ACHN (cell line): ENCODE measurements around the gene ZSWIM4.
"Not testable (repeated sequence)": the region's sequence is repeated elsewhere in the genome, so short reads cannot be mapped to it uniquely, and the experiment has no call there.

Experiments used
- DNase-seq: peaks from one replicate; pipeline ENCODE4 v3.0.0-alpha.2; 2015
- in situ Hi-C: cut with HindIII; loops from 2 replicates; pipeline ENCODE4 v1.10.0; 2017; ENCODE audit warnings: low sequenced_read_pairs, low pct_ligation_motif_present, low pct_unique_long_range_greater_than_20kb

The ZSWIM4 gene

DNA sequence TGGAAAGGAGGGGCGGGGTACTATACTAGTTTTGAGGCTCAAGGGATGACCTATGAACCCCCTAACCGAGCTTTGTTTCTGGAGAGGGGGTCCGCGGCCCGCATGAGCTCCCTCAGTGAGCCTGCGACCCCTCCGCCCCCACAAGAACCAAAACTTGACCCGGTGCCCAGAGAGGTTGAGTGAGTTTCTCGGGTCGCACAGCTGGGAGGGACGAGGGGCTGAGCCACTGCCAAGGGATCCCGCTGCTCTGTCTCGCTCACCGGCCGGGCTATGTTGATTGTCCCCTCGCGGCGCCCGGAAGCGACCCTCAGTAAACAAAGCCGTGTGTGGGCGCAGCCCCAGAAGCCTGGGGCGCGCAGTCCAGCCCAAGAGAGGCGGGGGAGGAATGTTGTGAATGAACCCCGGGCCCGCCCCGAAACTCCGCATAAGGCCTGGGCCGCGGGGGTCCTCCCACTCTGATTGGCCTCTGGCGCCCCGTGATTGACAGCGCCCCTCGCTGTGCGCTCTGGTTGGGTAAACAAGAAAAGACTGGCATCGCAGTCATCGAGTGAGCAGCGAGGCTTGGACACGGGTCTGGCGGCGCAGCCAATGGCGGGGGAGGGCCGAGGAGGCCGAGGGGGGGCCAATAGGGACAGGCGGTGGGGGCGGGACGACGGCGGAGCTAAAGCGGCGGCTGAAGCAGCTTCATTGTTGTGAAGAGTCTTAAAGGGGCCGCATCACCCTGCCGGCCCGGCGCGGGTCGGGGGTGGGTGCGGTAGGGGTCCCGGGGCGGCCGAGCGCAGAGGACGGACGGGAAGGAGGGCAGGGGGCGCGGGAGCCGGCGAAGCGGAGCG lies at the start of gene ZSWIM4:
Gene ZSWIM4 (plus strand): TSS at position 687 of the 833 bp plus-strand sequence. CDS start 206 bp downstream, outside the sequence.
- in situ Hi-C loops = no loop called here
- peak; percentile 98 for DNase-seq

DNA sequence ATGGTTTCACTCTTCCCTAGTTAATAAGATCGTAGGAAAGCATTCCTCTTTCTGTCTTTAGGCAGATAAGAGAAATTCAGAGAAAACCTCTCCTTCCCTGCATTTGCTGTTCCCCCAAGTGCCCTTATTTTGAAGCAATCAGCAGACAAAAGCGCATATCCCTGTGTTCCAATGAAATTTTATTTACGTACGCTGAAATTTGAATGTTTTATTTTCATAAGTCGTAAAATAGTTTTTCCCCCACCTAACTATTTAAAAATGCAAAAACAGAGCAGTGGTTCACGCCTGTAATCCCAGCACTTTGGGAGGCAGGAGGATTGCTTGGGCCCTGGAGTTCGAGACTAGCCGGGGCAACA lies 48.2 kb upstream of the ZSWIM4 start:
- in situ Hi-C loops = no loop called here
- no peak for DNase-seq

DNA sequence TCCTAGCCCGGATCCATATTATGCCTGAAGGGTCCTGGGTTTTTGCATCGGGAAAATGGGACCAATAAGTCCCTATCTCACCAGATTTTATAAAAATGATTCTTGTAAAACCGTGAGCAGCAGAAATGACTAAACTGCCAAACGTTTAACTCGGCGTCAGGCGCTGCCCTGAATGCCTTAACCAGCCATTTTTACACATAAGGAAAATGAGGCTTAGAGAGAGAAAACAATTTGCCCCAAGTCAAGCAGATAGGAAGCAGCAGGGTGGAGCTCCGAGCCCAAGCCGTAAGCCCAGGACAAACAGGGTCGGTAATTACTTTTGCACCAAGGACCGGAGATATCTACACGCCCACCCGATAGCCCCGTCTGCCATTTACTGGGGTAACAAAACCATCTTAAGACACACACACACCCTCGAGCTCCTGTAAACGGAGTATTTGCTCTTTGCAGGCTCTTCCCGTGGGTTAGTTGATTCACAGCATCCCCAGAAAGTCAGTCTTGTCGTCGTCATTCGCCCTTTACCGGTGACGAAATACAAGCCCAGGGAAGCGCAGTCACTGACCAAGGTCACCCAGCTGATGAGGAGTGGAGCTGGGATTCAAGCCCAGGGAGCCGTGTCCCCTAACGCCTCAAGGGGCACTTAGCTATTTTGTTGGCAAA lies 46.9 kb upstream of the ZSWIM4 start:
- DNase-seq = peak; percentile 35

DNA sequence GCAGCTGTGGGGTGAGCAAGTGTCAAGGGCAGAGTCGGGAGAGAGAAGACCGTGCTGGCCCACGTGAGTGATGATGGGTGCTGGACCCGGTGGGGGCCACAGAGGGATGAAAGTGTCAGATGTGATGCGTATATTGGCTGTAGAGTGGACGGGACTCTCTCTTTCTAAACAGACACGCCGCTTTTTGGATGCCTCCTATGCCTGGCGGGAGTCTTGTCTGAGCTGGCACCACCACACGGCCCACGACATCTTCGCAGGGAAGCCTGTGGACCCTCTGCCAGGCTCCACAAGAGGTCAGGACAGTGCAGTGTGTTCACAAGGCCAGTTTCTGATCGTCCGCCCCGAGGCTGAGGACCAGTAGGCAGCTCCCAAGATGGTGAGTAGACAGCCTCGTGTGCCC lies 43.8 kb upstream of the ZSWIM4 start:
- in situ Hi-C loops = no loop called here
- no peak for DNase-seq

More for the DNA sequence above, 46.9 kb upstream of the ZSWIM4 start:
- in situ Hi-C loops = no loop called here

DNA sequence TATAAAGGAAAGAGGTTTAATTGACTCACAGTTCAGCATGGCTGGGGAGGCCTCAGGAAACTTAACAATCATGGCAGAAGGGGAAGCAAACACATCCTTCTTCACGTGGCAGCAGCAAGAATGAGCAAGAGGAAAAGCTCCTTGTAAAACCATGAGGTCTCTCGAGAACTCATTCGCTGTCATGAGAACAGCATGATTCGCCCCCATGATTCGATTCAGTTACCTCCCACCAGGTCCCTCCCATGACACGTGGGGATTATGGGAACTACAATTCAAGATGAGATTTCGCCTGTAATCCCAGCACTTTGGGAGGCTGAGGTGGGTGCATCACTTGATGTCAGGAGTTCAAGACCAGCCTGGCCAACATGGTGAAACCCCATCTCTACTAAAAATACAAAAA lies 41.6 kb upstream of the ZSWIM4 start:
- DNase-seq, in situ Hi-C loops: not testable (repeated sequence)

DNA sequence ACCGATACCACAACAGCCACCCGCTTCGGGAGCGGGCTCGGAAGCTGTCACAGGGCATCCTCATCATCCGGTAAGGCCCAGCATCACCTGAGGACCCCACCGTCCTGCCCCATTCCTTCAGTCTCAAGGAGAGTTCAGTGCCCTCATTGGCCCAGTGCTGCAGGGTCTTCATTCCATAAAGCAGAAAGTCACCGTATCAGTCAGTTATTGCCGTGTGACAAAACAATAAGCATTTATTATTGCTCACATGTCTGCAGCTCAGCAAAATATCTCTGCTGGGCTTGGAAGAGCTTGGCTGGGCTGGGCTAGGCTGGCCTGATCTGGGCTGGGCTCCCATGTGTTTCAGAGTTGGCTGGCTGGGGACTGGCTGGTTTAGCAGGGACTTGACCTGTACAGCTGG lies 39.0 kb upstream of the ZSWIM4 start:
- in situ Hi-C loops = no loop called here
- DNase-seq = no peak

DNA sequence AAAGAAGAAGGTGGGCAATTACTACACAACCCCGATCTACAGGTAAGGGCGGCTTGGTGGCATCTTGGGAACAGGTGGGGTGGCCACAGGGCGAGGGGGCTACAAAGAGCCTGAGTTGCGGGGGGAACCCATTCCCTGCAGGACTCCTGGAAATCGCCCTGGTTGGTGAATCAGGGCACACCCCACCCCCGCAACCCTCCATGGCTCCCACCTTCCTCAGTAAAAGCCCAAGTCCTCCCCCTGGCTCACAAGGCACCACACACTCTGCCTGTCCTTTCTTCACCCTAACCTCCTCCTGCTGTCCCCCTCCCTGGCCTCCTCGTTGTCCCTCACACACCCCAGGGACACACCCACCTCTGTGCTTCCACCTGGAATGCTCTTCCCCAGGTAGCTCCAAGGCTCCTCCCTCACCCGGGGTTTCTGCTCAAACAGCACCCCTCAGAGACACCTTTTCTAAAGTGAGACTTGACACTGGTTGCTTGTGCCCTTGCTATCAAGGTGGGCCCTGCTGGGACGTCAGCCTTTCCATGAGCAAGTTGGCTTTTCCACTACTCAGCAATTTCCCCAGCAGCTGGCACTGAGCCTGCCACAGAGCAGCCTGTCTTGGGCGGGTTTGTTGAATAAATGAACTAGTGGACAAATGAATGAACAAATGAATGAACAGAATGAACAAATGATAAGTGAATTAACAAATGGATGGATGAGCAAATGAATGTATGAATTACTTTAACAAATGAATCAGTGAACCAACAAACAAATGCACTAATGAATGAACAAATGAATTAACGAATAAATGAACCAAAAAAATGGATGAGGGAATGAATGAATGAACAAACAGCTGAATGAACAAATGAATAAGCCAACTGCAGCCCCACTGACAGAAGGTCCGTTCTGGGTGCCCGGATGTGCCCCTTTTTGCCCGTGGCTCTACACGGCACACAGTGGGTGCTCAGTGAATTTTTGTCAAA lies 37.2 kb upstream of the ZSWIM4 start:
- in situ Hi-C loops = no loop called here
- DNase-seq = no peak

DNA sequence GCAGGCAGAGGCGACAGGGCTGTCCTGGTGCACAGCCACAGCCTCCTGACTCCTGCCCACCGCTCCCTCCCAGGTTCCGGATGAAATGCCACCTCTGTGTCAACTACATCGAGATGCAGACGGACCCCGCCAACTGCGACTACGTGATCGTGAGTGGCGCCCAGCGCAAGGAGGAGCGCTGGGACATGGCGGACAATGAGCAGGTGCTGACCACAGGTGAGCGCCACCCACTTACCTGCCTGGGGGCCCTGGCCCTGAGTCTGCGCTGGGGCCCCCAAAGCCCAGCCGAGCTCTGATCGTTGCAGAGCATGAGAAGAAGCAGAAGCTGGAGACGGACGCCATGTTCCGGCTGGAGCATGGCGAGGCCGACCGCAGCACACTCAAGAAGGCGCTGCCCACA lies 36.4 kb upstream of the ZSWIM4 start:
- no peak for DNase-seq

DNA sequence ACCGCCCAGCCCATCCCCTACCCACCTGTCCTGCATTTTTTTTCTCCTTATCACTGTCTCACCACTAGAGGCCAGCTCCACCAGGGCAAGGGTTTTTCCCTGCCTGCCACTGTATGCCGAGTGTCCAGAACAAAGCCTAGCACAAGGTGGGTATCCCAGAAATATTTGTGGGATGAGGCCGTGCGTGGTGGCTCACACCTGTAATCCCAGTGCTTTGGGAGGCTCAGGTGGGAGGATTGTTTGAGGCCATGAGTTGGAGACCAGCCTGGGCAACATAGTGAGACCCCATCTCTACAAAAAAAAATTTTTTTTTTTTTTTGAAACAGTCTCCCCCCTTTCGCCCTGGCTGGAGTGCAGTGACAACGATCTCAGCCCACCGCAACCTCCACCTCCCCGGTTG lies 33.8 kb upstream of the ZSWIM4 start:
- in situ Hi-C loops = no loop called here
- no peak for DNase-seq

More for the DNA sequence above, 36.4 kb upstream of the ZSWIM4 start:
- in situ Hi-C loops = no loop called here

DNA sequence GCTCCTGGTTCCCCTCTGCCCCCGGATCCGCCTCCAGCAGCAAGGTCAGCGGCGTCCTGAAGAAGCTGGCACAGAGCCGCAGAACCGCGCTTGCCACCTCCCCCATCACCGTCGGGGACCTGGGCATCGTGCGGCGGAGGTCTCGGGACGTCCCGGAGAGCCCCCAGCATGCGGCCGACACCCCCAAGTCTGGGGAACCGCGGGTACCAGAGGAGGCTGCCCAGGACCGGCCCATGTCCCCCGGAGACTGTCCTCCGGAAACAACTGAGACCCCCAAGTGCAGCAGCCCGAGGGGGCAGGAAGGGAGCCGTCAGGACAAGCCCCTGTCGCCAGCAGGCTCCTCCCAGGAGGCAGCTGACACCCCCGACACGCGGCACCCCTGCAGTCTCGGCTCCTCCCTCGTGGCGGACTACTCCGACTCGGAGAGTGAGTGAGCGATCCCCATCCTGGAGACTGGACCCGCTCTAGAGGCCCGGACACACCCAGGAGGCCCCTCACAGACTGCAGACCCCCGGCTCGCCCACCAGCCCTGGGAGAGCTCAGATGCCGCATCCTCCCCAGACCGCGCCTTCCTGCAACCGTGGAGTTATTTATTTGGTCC lies 32.5 kb upstream of the ZSWIM4 start:
- in situ Hi-C loops = no loop called here
- no peak for DNase-seq

DNA sequence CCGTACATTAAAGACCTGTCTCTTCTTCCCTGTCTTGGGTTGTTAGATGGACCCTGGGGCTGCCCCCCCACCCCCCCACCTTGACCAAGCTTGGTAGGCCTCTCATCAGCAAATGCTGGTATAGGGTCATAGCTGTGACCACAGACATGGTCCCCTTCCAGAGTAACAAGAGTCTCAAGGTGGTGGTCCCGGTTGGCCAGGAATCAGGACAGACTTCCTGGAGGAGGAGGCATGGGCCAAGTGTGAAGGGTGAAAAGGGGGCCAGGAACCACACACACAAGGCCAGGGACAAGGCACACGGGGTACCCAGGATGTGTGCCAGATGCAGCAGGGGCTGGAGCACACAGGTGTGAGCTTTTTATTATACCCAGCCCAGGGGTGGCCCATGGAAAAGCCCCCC lies 32.0 kb upstream of the ZSWIM4 start:
- in situ Hi-C loops = no loop called here

DNA sequence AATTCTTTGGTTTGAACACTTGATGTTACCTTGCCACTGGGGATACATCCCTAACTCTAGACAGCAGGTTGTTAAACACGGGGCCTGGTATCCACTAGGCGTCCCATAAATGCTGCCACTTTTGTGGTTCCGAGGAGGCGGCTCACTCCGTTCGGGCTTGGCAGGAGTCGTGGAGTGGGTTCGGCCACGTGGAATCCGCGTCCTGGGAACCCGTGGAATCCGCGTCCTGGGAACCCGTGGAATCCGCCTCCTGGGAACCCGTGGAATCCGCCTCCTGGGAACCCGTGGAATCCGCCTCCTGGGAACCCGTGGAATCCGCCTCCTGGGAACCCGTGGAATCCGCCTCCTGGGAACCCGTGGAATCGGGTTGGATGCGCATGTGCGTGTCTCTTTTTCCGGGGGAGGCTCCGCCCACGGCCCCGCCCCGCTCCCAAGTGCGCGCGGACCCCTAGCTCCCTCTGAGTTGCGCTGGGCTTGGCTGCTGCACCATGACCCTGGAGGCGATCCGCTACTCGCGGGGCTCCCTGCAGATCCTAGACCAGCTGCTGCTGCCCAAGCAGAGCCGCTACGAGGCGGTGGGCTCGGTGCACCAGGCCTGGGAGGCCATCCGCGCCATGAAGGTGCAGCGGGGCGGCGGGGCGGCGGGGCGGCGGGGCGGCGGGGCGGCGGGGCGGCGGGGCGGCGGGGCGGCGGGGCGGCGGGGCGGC lies 31.0 kb upstream of the ZSWIM4 start, which contains the start of gene MRI1:
Gene MRI1 (plus strand): TSS at position 422 of the 707 bp plus-strand sequence. CDS start 67 bp downstream, at position 489.
- in situ Hi-C loops = no loop called here
- peak; percentile 47 for DNase-seq

More for the DNA sequence above, 32.0 kb upstream of the ZSWIM4 start:
- DNase-seq = no peak

DNA sequence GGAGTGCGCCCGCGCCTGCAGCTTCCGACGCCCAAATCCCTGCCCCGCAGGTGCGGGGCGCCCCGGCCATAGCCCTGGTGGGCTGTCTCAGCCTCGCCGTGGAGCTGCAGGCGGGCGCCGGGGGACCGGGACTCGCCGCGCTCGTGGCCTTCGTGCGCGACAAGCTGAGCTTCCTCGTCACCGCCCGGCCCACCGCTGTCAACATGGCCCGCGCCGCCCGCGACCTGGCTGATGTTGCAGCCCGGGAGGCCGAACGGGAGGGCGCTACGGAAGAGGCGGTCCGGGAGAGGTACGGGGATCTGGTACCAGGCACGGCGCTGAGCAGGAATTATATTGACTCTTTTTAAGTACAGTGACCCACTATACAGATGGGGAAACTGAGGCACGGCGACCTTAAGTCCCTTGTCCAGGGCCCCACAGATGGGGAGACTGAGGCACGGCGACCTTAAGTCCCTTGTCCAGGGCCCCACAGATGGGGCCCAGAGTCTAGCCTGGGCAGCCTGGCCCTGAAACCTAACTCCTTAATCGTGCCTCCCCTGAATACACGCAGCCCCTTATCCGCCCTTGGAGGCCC lies 30.3 kb upstream of the ZSWIM4 start:
- in situ Hi-C loops = no loop called here
- DNase-seq = no peak

DNA sequence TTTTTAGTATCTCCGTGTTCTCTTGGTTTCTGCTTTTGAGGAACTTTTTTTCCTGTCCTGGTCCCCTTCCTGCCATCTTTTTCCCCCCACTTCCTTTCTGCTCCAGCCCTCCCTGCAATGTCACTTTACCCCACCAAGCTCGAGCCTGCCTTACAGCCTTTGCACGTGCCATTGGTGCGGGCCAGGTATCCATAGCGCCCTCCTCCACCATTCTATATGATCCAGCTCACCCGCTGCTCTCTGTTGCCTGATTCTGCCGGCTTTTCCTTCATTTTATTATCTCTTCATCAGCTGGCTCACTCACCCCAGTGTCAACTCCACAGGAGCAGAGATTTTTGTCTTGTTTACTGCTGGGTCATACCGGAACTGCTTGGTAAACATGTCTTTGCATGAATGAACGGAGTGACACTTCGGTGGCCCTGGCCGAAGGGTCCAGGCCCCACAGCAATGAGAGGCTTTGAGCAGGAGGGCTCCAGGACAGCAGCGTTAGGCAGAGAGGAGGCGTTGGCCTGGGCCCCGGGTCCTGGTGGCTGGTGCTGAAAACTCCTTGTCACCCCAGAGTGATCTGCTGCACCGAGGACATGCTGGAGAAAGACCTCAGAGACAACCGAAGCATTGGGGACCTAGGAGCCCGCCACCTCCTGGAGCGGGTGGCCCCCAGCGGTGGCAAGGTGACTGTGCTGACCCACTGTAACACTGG lies 29.7 kb upstream of the ZSWIM4 start:
- DNase-seq = no peak
- in situ Hi-C loops = no loop called here

DNA sequence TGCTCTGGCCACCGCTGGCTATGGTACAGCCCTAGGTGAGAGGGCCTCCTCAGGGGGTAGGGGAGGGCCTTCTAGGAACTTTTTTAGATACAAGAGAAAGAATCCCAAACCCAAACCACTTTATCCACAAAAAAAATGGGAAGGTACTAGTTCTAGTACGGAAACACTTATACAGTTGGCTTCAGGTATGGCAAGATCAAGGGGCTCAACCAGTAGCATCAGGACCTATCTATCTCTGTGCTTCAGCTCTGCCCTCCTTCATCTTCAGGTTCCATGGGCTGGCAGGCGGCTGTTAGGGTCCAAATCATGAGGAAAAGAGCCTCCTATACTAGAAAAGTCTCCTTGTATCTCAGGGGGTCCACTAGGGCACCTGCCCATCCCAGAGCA lies 29.2 kb upstream of the ZSWIM4 start:
- in situ Hi-C loops = no loop called here
- DNase-seq = no peak

DNA sequence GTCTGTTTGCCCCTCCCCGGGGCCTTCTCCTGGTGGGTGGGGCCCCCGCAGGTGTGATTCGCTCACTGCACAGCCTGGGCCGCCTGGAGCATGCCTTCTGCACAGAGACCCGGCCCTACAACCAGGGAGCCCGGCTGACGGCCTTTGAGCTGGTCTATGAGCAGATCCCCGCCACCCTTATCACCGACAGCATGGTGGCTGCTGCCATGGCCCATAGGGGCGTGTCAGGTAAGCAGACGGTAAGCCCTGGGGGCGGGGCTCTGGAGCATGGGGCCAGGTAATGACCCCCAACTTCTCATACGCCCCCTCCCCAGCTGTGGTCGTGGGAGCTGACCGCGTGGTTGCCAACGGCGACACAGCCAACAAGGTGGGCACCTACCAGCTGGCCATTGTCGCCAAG lies 26.7 kb upstream of the ZSWIM4 start:
- in situ Hi-C loops = no loop called here
- no peak for DNase-seq

DNA sequence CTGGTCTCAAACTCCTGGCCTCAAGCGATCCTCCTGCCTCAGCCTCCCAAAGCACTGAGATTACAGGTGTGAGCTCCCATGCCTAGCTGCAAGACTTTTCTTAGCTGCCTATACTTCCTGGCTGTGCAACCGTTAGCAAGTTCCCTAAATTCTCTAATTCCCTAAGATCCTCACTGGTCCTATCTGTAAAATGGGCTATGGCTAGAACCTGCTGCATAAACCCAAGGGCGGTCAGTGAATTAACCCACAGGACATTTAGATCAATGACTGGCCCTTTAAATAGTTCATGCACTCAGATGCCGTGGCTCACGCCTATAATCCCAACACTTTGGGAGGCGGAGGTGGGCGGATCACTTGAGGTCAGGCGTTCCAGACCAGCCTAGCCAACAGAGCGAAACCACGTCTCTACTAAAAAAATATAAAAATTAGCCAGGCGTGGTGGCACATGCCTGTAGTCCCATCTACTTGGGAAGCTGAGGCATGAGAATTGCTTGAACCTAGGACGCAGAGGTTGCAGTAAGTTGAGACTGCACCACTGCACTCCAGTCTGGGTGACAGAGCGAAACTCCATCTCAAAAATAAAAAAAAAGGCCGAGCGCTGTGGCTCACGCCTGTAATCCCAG lies 25.1 kb upstream of the ZSWIM4 start:
- DNase-seq = peak; percentile 70
- in situ Hi-C loops = no loop called here
